ENCODE measurements around the gene PCDHB3. TPM values are rescaled to one million over a fixed set of nuclear protein-coding genes. Genes with fewer than 3 reads are reported as not detected.

PCDHB3 gene
- under 0.01 and 0.57 TPM in 2 replicates for total RNA-seq

DNA sequence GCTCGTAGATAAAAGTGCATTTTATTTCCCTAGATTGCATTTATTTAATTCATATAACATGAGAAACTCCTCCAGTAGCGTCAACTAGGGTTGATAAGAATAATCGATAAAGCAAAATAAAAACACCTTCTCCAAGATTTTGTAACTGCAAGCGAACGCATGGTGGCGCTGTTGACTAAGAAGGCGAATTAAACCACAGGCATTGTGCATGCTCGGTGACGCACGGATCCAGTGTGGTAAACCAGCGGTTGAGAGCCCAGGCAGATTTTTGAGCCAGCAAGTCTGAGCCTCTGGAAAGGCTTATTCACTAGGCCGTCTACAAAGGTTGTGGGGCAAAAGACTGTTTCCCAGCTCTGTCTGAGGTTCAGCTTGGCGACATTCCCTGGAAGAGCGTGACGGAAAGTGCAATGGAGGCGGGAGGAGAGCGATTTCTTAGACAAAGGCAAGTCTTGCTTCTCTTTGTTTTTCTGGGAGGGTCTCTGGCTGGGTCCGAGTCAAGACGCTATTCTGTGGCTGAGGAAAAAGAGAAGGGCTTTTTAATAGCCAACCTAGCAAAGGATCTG, at the start of gene PCDHB3:
PCDHB3 (plus strand) TSS at position 231 of the 563 bp plus-strand sequence; CDS start at position 408, 177 bp downstream.

GRCh38 chr5:141050622-141051520, 49.4 kb upstream of the PCDHB3 start, which contains the start of gene PCDHB1:
Gene PCDHB1, plus strand, starts transcription at chr5:141051374. Its CDS starts 97 bp downstream, at chr5:141051471.

GRCh38 chr5:141094481-141095262, 5.6 kb upstream of the PCDHB3 start, which contains the start of gene PCDHB2:
Gene PCDHB2, plus strand, starts transcription at chr5:141094615. Its CDS starts 176 bp downstream, at chr5:141094791.

DNA sequence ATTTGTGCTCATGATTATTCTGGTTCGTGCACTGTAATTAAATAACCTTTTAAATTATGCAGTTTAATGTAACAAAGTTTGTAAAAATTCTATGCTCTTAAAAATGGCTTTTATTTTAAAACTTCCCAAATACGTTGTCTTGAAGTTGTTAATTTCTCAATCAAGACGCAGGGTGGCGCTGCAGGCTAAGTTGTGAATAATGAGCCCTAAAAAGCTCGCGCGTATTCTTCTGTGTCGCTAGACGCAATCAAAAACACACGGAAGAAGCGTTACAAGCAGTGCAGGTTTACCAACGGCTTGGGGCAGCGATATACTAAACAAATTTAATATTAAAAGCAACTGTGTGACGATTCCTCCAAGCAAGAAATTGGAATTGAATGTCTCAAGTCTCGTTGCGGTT, 21.3 kb downstream of the PCDHB3 start, which contains the start of gene PCDHB4:
PCDHB4 (plus strand) TSS at position 256 of the 400 bp plus-strand sequence. CDS start 181 bp downstream, outside the sequence.

DNA sequence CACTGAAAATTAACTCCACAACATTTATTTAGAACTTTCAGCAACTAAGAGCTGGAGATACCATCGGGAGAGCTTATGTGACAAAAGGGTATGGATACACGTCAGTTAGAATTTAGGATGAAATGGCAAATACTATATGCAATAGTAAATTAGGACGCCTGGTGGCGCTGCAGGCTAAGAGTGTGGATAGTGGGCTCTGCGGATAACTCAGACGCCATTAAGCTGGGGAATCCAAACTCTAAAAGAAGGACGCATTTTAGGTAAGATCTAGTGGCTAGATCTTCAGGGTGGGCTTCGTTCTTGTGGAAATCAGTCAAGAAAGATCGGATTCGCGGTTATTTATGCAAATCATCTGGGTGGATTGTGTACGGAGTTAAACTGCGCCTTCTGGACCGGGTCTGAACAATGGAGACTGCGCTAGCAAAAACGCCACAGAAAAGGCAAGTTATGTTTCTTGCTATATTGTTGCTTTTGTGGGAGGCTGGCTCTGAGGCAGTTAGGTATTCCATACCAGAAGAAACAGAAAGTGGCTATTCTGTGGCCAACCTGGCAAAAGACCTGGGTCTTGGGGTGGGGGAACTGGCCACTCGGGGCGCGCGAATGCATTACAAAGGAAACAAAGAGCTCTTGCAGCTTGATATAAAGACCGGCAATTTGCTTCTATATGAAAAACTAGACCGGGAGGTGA, 34.9 kb downstream of the PCDHB3 start, which contains the start of gene PCDHB5:
PCDHB5 (plus strand) TSS at position 177 of the 688 bp plus-strand sequence; CDS start at position 406, 229 bp downstream.

DNA sequence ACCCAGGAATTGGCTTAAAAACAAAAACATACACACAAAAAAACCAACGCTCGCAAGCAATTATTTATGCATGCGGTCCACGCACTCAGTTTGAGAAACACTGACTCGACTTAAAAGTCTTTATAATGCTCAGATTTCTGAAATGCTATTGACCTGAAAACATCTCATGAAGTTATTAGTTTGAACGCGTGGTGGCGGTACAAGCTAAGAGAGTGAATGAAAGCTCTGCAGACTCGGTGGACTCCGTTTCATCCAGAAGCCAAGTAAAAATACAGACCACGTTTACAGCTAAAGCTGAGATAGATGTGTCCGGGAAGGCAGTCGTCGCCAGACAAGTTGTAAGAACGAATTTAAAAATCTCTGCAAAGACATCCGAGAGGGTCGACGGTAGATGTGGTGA, 49.5 kb downstream of the PCDHB3 start, which contains the start of gene PCDHB6:
PCDHB6 (plus strand) TSS at position 246 of the 400 bp plus-strand sequence. CDS start 201 bp downstream, outside the sequence.

Other genes with a start within 250 kb of the PCDHB3 start
- under 0.01 and 1.6 TPM in 2 replicates for gene PCDHA10, start 244.6 kb upstream of the PCDHB3 start, total RNA-seq
- gene PCDHA11, start 231.5 kb upstream of the PCDHB3 start, total RNA-seq: 2.5 and 2.7 TPM in 2 replicates
- gene PCDHA12, start 225.2 kb upstream of the PCDHB3 start, total RNA-seq: under 0.01 and 3.8 TPM in 2 replicates
- under 0.01 and 2.6 TPM in 2 replicates for gene PCDHA13, start 218.3 kb upstream of the PCDHB3 start, total RNA-seq
- gene PCDHAC1, start 174.2 kb upstream of the PCDHB3 start, total RNA-seq: 1.4 and 6.9 TPM in 2 replicates
- 16.7 and 25.5 TPM in 2 replicates for gene PCDHAC2, start 134.0 kb upstream of the PCDHB3 start, total RNA-seq
- gene PCDHB1, start 49.1 kb upstream of the PCDHB3 start, total RNA-seq: not detected in 2 replicates
- gene PCDHB2, start 5.9 kb upstream of the PCDHB3 start, total RNA-seq: 0.34 and 4.1 TPM in 2 replicates
- gene PCDHB4, start 21.3 kb downstream of the PCDHB3 start, total RNA-seq: under 0.01 and 0.21 TPM in 2 replicates
- gene PCDHB5, start 34.7 kb downstream of the PCDHB3 start, total RNA-seq: 0.34 and 1.00 TPM in 2 replicates
- gene PCDHB6, start 49.6 kb downstream of the PCDHB3 start, total RNA-seq: 0.21 TPM in 1 of 2 replicates, not detected in the other
- gene PCDHB7, start 72.2 kb downstream of the PCDHB3 start, total RNA-seq: 0.07 TPM in 1 of 2 replicates, not detected in the other
- gene PCDHB8, start 77.3 kb downstream of the PCDHB3 start, total RNA-seq: 0.57 TPM in 1 of 2 replicates, not detected in the other
- 0.07 TPM in 1 of 2 replicates, not detected in the other for gene PCDHB16, start 81.9 kb downstream of the PCDHB3 start, total RNA-seq
- under 0.01 and 0.14 TPM in 2 replicates for gene PCDHB9, start 86.7 kb downstream of the PCDHB3 start, total RNA-seq
- under 0.01 and 0.57 TPM in 2 replicates for gene PCDHB10, start 91.9 kb downstream of the PCDHB3 start, total RNA-seq
- 0.34 and 0.85 TPM in 2 replicates for gene PCDHB11, start 99.2 kb downstream of the PCDHB3 start, total RNA-seq
- under 0.01 and 0.28 TPM in 2 replicates for gene PCDHB12, start 108.2 kb downstream of the PCDHB3 start, total RNA-seq
- gene PCDHB13, start 113.4 kb downstream of the PCDHB3 start, total RNA-seq: under 0.01 and 0.64 TPM in 2 replicates
- gene PCDHB14, start 122.9 kb downstream of the PCDHB3 start, total RNA-seq: 0.34 and 1.7 TPM in 2 replicates
- gene PCDHB15, start 144.9 kb downstream of the PCDHB3 start, total RNA-seq: 0.34 and 0.50 TPM in 2 replicates
- gene SLC25A2, start 203.6 kb downstream of the PCDHB3 start, total RNA-seq: 0.14 TPM in 1 of 2 replicates, not detected in the other
- 84.6 and 94.3 TPM in 2 replicates for gene TAF7, start 220.3 kb downstream of the PCDHB3 start, total RNA-seq
- under 0.01 and 0.43 TPM in 2 replicates for gene PCDHGA1, start 230.0 kb downstream of the PCDHB3 start, total RNA-seq
- 0.34 and 1.00 TPM in 2 replicates for gene PCDHGA2, start 238.3 kb downstream of the PCDHB3 start, total RNA-seq
- under 0.01 and 0.36 TPM in 2 replicates for gene PCDHGA3, start 243.4 kb downstream of the PCDHB3 start, total RNA-seq
- 0.34 and 1.6 TPM in 2 replicates for gene PCDHGB1, start 249.6 kb downstream of the PCDHB3 start, total RNA-seq

Measured in nasal cavity respiratory epithelium epithelial cell of viscerocranial mucosa (primary cell).